ACHN (cell line): ENCODE measurements around the gene SMARCD3.

Experiments used
- DNase-seq: peaks from one replicate; pipeline ENCODE4 v3.0.0-alpha.2; 2015
- in situ Hi-C: cut with HindIII; loops from 2 replicates; pipeline ENCODE4 v1.10.0; 2017; ENCODE audit warnings: low sequenced_read_pairs, low pct_ligation_motif_present, low pct_unique_long_range_greater_than_20kb

Gene SMARCD3

GRCh38 chr7:151226875-151227782 is 21.4 kb downstream of the SMARCD3 start, which contains the start of gene ABCF2:
TSS of gene ABCF2 (minus strand) at chr7:151227205. CDS start at chr7:151226458, 747 bp downstream.
- in situ Hi-C loops, result no loop called here

GRCh38 chr7:151226560-151226874 is 22.0 kb downstream of the SMARCD3 start:
- in situ Hi-C loops, result no loop called here
- no peak for DNase-seq

More at GRCh38 chr7:151226875-151227782, 21.4 kb downstream of the SMARCD3 start, which contains the start of gene ABCF2:
- DNase-seq, result peak; percentile 100

- no peak for DNase-seq
- in situ Hi-C loops, result no loop called here
These were observed 22.5 kb downstream of the SMARCD3 start for GRCh38 chr7:151225948-151226510.

GRCh38 chr7:151223728-151224127 is 24.8 kb downstream of the SMARCD3 start:
- in situ Hi-C loops, result no loop called here

GRCh38 chr7:151218170-151218569 is 30.3 kb downstream of the SMARCD3 start:
- DNase-seq, result no peak
- in situ Hi-C loops, result no loop called here

More at GRCh38 chr7:151223728-151224127, 24.8 kb downstream of the SMARCD3 start:
- no peak for DNase-seq

GRCh38 chr7:151215396-151215795 is 33.1 kb downstream of the SMARCD3 start:
- no peak for DNase-seq
- in situ Hi-C loops, result no loop called here

GRCh38 chr7:151213826-151214225 is 34.7 kb downstream of the SMARCD3 start:
- DNase-seq, result no peak
- in situ Hi-C loops, result no loop called here

- DNase-seq, result no peak
- in situ Hi-C loops, result no loop called here
These were observed 35.9 kb downstream of the SMARCD3 start for GRCh38 chr7:151212626-151213025.

GRCh38 chr7:151211155-151211772 is 37.2 kb downstream of the SMARCD3 start:
- in situ Hi-C loops, result no loop called here
- no peak for DNase-seq

GRCh38 chr7:151210087-151210854 is 38.2 kb downstream of the SMARCD3 start, which contains the start of gene H2BK1:
TSS of gene H2BK1 (minus strand) at chr7:151210488. CDS start at chr7:151210318, 170 bp downstream.
- no peak for DNase-seq
- in situ Hi-C loops, result no loop called here

GRCh38 chr7:151209588-151209987 is 38.9 kb downstream of the SMARCD3 start:
- no peak for DNase-seq
- in situ Hi-C loops, result loop anchor here (5.0 kb wide), 1 partner anchor 62 kb away; no protein-coding TSS in a partner anchor

GRCh38 chr7:151208253-151208862 is 40.1 kb downstream of the SMARCD3 start:
- in situ Hi-C loops, result loop anchor here (5.0 kb wide), 1 partner anchor 61 kb away; no protein-coding TSS in a partner anchor
- no peak for DNase-seq

GRCh38 chr7:151207804-151208203 is 40.7 kb downstream of the SMARCD3 start:
- DNase-seq, result no peak
- in situ Hi-C loops, result loop anchor here (5.0 kb wide), 1 partner anchor 61 kb away; no protein-coding TSS in a partner anchor

GRCh38 chr7:151207315-151207714 is 41.2 kb downstream of the SMARCD3 start:
- no peak for DNase-seq
- in situ Hi-C loops, result loop anchor here (5.0 kb wide), 1 partner anchor 60 kb away; no protein-coding TSS in a partner anchor

- in situ Hi-C loops, result loop anchor here (5.0 kb wide), 1 partner anchor 60 kb away; no protein-coding TSS in a partner anchor
- no peak for DNase-seq
These were observed 41.6 kb downstream of the SMARCD3 start for GRCh38 chr7:151206914-151207313.

- no peak for DNase-seq
- in situ Hi-C loops, result loop anchor here (5.0 kb wide), 1 partner anchor 58 kb away; no protein-coding TSS in a partner anchor
These were observed 42.8 kb downstream of the SMARCD3 start for GRCh38 chr7:151205730-151206129.

GRCh38 chr7:151204383-151205032 is 44.0 kb downstream of the SMARCD3 start:
- no peak for DNase-seq
- in situ Hi-C loops, result loop anchor here (5.0 kb wide), 1 partner anchor 57 kb away; no protein-coding TSS in a partner anchor
